SHP77 treated with DMSO at 0.1 percent for 48 hours (cell line): Measurements from ENCODE around the gene PRKAG3.

Source experiments
- DNase-seq: peaks from one replicate; lab custom pipeline; 2025; lab: John Stamatoyannopoulos, UW

PRKAG3 gene

DNA sequence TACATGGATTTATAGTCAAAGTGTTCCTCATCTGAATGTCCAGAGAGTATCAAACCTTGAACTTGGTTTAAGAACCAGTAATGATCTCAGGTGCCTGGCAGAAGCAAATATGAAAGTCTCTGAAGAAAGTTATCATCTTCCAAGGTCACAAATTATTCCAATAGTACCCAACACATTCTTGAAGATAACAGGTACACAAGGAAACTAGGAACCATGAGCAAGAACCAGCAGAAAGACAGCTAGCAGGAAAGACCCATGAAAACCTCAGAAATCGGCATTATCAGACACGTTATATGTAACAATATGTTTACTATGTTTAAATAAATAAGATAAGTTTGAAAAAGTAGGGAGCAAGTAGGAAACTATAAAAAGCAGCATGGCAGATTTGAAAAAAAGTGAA is 5.9 kb upstream of the PRKAG3 start:
- no peak for DNase-seq

DNA sequence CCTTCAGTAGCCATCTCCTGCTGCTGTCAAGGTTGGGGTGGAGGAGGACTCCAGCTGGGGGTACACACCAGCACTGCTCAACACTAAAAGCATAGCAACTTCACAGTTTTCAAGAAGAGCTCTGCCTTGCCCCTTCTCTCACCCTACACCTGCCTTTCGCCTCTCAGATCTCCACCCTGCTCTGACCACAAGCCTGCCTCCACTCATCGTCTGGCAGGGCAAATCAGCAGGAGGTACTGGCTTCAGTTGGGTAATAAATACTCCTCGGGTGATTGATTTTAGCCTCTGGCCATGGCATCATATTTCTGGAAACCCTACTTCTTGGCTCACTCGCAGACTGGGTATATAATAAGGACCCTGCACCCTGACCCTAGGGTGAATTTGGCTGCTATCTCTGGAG is 3.1 kb upstream of the PRKAG3 start:
- no peak for DNase-seq

DNA sequence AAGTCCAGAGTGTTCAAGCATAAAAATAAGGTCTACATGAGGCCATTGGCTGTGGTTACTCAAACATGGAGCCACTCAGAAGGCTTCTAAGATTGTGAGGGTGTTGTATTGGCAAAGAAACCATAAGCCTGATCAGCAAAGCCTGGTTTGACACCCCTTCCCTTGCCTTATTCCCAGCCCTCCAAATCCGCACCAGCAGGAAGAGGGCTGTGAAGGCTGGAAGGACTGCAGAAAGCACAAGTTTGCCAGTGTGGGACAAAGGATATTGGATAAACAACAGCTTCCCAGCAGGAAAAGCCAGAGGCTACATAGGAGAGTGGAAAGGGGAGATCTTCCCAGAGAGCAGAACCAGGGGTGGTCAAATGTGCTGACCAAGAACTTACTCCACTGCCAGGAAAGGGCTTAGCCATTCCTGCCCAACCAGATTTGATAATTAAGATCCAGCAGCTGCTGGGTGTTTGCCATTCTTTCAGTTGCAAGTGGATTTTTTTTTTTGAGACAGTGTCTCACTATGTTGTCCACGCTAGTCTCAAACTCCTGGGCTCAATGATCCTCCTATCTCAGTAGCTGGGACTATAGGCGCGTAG is 1.5 kb upstream of the PRKAG3 start:
- DNase-seq, result no peak

DNA sequence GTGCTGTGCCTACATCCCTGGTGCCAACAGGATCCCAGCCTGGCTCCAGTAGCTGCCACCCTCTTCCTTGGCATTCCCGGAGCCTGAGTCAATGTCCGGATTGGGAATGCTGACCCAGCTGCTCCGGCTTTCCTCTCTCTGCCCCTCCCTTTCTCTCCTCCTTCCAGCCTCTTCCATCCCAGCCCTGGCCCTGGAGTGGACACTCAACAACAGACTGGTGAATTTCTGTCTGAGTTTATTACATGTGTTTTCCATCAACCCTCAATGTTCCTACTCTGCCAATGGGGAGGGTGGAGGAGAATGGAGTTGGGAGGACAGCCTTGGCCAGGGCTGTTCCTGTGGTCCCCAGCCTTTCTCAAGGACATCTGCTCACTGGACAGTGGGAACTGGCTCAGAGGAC is 917 bp upstream of the PRKAG3 start:
- DNase-seq, result no peak

DNA sequence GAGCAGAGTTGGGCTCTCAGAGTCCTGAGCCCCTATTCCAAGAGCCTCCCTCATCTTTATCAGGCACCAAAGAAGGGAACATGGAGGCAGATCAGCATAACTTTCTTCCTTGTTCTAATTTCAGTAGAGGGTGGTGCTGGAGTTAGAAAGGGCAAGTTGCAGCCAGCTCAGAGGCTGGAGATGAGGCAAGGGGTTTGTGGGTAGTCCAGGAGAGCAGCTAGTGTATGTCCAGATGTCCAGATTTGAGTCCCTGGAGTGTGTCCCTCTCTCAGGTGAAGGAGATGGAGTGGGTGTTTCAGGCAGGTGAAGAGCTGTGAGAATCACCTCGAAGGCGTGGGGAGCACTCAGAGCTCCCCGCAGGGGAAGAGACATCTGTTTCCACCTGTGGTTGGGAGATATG is 478 bp upstream of the PRKAG3 start:
- no peak for DNase-seq

DNA sequence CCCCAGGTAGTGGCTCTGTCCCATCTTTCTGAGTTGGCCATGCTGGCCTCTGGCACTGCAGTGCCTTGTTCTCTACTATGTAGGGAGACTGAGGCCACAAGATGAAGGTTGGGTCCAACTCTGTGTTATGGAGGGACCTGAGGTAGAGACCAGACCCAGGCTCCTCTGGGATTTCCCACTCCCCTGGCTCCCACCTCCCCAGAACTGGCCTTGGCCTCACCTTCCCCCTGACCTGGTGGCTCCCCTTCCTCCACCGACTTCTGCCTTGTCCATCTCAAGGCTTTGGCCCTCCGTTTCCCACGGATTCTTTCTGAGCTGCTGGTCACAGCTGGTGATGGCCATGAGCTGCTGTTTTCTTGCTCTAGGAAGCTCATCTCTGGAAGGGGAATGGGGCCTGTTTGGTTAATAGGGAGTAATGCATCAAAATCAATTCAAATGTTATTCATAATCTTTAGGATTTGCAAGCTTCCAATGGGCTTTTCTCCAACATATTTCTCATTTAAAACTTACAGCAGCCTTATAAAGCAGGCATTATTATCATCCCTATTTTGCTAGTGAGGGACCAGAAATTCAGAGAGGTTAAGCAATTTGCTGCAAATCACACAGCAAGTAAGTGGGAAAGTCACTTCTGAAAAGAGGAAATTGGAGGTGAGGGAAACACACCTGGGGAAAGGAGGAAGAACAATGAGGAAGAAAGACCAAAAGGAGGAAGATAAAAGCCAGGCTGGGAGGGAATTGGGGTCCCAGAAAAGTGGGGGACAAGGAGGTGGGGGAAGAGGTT is 887 bp downstream of the PRKAG3 start:
- no peak for DNase-seq

DNA sequence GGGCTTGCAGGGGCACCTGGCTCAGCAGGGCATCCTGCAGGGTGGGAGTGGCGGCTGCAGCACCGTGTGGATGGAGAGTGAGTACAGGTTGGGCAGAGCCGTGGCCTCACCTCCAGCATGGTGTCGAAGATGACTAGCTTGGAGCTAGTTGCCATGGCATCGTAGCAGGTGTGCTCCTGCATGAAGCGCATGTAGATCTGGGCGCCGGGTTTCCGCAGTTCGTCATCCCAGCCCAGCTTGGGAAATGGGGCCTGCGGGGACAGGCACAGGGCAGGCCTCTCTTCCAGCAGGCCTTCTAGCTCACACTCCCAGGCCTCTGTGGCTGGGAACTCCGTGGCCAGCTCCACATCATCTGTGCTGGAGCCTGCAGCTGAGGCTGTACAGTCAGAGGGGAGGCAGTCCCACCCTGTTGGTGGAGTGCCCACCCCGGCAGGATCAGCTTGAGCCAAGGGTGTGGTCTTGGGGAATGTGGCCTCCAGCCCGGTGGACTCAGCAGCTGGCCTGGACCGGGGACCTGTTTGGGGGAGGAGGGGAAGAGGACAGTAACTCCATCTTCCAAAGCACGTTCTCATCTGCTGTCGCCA is 1.6 kb downstream of the PRKAG3 start:
- DNase-seq, result no peak

DNA sequence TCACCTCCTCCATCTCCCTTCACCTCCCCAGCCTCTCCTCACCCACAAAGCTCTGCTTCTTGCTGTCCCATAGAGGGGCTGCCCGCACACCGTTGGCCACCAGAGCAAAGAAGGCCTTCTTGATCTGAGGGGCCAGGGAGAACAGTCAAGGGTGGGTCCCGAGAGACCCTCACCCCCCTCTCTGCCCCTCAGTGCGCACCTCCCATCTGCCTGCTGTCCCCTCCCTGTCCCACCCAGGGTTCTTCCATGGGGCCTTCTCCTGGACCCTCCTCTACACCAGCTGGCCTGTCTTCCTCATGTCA is 3.2 kb downstream of the PRKAG3 start:
- DNase-seq, result no peak

DNA sequence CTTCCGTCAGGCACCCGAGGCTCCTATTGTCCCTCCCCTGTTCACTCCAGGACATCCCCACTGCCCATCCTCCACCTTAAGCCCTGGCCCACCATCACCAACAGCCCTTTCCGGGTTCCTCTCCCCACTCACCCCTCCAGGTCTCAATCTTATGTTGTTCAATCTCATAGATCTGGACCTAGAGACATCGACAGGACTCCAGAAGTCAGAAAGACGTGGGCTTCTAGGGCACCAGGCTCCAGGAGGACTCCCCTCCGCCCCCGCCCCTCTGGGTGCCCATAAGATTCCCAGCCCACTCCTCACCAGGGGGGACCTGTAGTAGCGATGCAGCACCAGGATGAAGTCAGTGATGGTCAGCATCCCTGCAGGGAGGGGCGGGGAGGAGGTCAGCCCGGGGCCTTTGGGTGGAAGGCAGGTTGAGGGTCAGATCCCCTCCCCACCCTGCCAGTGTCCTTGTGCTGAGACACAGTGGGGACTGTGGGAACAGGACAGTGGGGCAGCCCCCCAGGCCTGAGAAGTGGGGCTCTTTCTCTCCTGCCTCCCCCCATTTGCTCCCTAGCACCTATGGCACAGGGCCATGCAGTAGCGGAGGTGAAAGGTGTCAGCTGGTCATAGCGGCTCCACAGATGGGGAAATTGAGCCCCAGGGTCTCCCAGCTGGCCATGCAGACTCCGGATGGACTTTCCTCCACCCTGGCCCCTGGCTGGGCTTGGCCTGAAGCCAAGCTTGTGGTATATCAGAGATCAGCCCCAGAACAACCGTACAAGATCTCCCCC is 3.7 kb downstream of the PRKAG3 start:
- no peak for DNase-seq

DNA sequence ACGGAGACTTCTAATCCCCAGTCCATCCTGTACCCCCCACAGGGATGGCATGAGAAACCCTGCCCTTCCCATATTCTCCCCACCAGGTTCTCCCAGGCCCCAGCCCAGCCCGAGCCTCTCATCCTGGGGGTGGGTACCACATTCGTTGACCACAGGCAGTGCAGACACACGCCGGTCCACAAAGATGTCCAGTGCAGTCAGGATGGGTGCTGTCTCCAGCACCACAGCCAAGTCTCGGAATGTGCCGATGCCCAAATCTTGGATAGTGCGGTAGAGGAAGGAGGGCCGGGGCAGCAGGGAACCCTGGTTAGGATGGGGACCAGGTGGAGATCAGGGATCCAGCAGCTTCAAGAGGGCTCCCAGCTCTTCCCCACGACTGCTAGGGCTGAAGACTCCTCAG is 4.8 kb downstream of the PRKAG3 start:
- no peak for DNase-seq

DNA sequence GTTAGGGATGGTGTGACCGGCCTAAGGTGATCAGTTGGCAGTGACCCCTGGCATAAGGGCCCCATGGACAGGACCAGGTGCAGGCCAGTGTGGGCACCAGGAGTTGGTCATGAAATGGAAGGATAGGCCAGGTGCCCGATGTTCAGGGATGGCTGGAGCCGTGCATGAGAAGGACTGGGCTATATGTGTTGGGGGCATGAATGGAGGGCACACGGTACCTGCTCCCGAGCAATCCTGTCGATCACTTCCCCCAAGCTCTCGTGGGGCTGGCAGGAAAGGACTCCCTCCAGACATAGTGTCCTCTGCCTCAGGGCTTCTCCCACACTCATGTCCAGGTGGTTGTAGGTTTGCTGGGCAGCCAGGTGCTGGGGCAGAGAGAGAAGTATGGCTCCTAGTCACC is 7.6 kb downstream of the PRKAG3 start:
- DNase-seq, result no peak

DNA sequence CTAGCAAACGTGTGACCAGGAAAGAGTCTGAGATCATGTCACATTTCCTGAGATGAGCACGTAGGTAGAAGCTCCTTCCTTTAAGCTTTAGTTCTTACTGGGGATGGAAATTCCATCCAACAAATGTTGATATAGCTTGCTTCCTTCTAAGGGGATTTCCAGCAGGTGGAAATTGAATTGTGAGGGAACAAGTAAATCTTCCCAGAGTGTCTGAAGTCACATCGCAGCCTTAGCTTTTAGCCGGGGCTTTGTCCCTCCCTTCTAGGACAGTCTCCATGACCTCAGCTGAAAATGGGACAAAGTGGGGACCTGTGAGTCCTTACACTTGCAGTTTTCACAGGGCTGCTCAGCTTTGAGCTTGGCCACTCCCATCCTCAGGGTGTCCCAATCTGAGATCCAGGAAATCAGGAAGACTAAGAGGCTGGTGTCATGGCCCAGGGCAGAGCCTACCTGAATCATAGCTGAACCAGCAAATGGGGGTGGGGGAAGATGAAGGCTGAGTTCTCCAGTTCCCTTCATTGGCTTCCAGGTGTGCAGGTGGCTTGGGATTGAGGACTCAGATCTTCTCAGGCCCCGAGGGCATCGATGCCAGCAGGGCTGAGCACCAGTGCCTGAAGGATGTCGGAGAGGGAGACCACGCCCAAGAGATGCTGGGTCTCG is 8.3 kb downstream of the PRKAG3 start:
- DNase-seq, result no peak

DNA sequence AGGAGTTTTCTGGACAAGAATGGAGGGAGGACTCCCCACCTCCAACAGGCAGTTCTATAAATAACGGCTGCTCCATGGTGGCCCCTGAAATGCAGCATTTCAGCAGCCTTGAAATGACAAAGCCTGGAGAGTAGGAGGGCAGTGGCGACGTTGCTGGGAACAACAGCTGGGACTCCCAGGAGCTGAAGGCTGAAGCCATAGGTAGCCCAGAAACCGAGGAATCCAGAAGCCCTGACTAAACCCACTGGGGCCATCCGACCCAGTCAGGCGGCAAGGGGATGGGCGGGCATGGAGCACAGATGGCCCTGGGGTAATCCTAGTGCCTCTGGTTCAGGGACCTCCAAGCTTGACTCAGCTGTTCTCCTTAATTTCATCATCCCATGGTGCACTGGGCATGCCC is 9.0 kb downstream of the PRKAG3 start:
- no peak for DNase-seq

DNA sequence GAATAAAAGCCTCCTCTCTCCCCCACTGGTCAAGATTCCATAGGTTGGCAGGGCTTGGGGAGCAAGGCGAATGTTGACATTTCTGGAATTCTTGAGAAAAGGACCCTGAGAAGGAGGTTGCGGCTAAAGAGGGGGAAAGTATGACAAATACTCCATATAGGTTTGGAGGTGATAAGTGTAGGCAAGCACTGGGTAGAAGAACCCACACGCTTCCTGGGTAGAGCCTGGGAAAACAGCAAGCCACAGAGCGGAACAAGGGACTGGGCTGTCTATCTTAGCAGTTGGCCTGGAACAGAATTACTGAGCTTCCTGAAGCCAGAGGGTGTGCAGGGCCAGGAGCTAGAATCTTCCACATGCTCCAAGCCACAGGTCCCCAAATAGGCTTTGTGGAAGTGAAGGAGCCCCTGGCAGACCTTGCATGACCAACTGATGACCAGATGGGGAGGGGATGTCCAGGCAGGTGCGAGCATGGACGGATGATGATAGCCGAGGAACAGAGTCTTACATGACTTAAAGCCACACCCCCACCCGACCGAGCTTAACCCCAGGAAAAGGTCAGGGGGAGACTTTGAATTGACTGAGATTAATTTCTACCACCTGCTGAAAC is 9.9 kb downstream of the PRKAG3 start:
- no peak for DNase-seq

DNA sequence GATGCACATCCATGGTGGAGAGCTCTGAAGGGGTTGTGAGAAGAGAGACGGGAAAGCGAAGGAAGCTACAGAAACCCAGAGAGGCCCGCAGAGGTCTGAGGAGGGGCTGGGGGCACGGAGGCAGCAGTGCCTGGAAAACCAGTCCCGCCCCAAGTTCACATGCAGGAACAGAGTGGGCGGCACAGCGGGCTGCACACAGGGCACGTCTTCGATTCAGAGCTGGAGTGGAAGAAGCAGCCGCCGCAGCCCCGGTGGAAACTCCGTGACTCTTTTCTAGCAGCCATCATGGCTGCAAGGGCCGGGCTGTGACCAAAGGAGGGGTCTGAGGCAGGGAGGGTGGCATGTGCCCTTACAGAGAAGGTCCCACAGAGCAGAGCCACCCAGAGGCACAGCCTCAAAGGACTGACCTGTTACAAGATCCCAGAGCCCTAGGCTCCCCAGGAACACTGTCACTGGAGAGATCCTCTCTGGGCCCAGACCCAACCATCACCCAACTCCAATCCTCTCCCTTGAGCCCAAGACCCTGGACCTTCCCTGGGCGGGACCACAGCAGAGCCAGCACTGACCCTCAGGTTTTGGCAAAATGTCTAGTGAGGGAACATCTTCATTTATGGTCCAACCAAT is 10.7 kb downstream of the PRKAG3 start:
- no peak for DNase-seq

DNA sequence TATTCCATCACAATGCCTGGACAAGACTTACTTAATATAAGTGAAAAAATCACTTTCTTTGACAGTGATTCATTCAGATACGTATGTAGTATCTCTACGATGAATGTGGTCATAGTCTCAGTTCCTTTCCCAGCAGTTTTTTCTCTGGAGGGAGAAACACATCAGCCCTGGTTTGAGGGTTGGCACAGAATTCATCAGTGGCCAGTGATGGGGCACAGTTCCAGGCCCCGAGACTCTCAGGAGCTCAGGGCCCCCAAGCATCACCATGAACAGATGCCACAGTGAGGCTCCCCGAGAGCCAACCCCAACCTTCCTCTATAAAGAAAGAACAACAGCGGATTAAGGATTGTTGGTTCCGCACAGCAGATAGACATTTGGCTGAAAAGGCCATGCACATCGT is 12.5 kb downstream of the PRKAG3 start:
- DNase-seq, result no peak

DNA sequence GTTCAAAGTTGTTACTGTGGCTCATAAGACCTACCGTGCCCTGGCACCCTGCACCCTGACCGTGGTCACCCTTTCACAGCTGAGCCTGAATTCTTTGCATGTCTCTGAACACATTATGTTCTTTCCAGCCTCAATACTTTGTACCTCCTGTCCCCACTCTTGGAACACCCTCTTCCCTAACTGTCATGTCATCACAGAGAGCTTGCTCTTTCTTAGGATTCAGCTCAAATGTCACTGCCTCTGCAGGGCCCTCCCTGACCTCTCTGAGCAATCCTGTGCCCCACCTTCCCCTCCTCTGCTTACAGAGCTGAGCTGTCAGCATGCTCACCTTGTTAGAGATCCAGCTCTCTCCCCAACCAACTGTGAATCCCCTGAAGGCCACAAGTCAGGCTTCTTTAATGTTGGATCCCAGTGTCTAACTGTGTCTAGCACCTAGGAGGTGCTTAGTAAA is 15.0 kb downstream of the PRKAG3 start:
- no peak for DNase-seq

DNA sequence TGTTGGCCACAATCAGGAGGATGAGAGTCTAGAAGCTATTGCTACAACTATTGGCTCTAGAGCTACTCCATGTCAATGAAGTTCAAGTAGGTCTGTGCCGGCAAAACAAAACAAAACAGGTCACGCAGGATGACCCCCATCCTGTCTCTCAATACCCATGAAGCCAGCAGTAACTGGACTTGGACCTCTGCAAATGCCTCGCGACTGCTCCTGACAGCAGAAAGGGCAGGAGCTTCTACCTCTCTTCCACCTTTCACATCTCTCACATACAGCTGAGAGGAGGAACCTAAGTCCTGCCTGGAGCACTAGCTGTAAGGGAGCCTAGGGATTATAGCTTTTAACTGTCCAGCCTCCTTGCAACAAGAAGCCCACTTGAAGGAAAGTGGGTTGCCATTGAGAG is 16.0 kb downstream of the PRKAG3 start:
- no peak for DNase-seq

DNA sequence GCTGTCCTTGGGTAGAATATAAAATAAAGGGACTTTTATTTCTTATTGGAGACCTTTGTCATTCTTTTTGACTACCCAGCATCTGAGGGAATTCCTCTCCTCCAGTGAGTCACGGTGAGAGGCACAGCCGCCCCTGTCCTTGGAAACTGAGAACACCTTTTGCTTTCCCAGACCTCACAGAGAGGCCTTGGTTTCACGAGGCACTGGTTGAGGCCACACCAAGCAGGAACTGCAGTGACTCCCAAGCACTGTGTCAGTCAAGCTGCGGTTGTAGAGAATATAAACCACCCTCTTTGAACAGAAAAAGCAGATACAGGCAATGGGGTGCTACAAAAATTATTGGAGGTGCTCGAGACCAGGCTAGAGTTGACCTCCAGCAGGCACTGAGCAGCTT is 16.4 kb downstream of the PRKAG3 start:
- no peak for DNase-seq

DNA sequence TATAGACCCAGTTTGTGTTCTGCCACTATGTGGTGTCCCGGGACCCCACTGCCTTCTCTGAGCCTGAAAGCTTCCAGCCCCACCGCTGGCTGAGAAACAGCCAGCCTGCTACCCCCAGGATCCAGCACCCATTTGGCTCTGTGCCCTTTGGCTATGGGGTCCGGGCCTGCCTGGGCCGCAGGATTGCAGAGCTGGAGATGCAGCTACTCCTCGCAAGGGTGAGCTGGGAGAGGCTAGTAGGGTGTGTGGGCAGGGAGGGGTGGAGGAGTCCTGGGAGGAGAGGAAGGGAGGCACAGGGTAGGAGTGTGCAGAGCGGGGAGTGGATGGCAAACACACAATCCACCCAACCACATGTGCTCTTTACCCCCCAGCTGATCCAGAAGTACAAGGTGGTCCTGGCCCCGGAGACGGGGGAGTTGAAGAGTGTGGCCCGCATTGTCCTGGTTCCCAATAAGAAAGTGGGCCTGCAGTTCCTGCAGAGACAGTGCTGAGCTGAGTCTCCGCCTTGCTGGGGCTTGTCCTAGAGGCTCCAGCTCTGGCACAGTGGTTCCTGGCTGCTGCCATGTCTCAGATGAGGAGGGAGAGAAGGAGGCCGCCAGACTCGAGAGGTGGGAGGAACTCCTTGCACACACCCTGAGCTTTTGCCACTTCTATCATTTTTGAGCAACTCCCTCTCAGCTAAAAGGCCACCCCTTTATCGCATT is 16.9 kb downstream of the PRKAG3 start:
- DNase-seq, result no peak
